Mucosa of descending colon (tissue), 3 donors: ENCODE data around the gene SUCLG1. TPM values are rescaled to one million over a fixed set of nuclear protein-coding genes. Genes with fewer than 3 reads are reported as not detected.

Experiments used
- ATAC-seq: fragments of 200-7000 bp; cut with Tn5 transposase; one replicate; pipeline ENCODE4 v1.9.1; 2020; ENCODE audit warnings: mild to moderate bottlenecking, moderate library complexity
- DNase-seq, 3 donors: peaks; one replicate each; pipeline ENCODE4 v3.0.0-alpha.2; 2020
- H3K36me3 ChIP-seq: fragments of 200-600 bp; one replicate; pipeline ENCODE4 v1.8.0; 2021; ENCODE audit warnings: low read depth, mild to moderate bottlenecking
- H3K4me1 ChIP-seq: fragments of 200-600 bp; one replicate; pipeline ENCODE4 v1.8.0; 2021; ENCODE audit warnings: low read depth, mild to moderate bottlenecking
- H3K4me3 ChIP-seq: fragments of 200-600 bp; one replicate; pipeline ENCODE4 v1.8.0; 2021; ENCODE audit warnings: mild to moderate bottlenecking
- H3K9me3 ChIP-seq: fragments of 200-600 bp; one replicate; pipeline ENCODE4 v1.8.0; 2021; ENCODE audit warnings: mild to moderate bottlenecking
- CTCF ChIP-seq: fragments of 200-600 bp; IDR thresholded peaks from one replicate; pipeline ENCODE4 v1.8.0; 2022; ENCODE audit warnings: antibody characterized with exemption, mild to moderate bottlenecking
- intact Hi-C, 2 donors: fragments of 100-400 bp; cut with DNase I in 1 of 2; cut with micrococcal nuclease in 1 of 2; formaldehyde crosslinking; loops; one replicate each; pipeline versions ENCODE4 v1.11.0 to v1.11.1; 2022; cut with DNase I, micrococcal nuclease
- total RNA-seq, 3 donors: library from RNA; stranded (reverse); fragmentation: NEBNext Ultra II Directional in 2 of 3; extraction: Animal tissue kit (Norgen Biotek cat#: 25700) in 2 of 3; gene quantifications; one replicate each; pipeline versions ENCODE4 v1.2.1 to v1.2.4, GENCODE V29; 2021 to 2023
- donor health status: DM: no; HTN: no; CAD: no; lungs with moderate emphysema.
- donor health status: DM: no; HTN: no; CAD: no.
- donor health status: DM: no; HTN: yes; CAD: no.

Gene SUCLG1
- total RNA-seq, 3 donors from 2014 or later: 130 to 202 (median 195) TPM

DNA sequence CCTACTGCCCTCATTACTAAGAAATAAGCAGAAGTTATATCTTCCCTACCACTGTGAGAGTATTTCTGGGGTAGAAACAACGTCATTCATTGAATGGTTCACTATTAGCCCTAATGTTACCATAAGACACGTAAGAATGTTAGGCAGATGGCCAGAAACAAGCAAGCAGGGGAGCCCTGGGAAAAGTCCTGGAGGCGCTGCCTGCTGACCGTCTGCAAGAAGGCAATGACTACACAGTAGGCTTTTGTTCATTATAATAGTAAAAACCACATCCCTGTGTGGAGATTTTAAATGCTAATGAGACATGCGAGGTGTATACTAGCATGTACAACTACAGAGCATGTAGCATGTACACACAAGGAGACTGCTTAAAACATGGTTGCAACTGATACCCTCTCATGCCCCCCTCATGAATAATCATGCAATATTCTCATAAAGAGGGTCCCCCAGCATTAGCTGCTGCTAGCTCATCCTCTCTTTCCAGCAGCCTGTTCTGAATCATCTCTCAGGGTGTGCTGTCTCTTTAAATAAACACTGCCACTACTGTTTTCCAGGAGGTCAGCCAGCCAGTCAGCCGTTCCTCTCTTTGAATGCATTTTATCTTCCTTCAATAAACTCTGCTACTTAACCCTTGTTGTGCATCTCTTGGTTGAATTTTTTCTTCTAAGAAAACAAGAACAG is 23.6 kb downstream of the SUCLG1 start:
- H3K9me3 ChIP-seq: no peaks in the 10 kb centered on the region
- no peak overlapping the region for H3K4me3 ChIP-seq
- no peak for TF ChIP-seq CTCF
- intact Hi-C loops: no loop called here
- peak in 1 of 3 donors; percentile 14 for DNase-seq
- ATAC-seq: peak; percentile 21
- H3K36me3 ChIP-seq: peaks cover 4% of the 10 kb centered on the region
- no peaks in the 10 kb centered on the region for H3K4me1 ChIP-seq

DNA sequence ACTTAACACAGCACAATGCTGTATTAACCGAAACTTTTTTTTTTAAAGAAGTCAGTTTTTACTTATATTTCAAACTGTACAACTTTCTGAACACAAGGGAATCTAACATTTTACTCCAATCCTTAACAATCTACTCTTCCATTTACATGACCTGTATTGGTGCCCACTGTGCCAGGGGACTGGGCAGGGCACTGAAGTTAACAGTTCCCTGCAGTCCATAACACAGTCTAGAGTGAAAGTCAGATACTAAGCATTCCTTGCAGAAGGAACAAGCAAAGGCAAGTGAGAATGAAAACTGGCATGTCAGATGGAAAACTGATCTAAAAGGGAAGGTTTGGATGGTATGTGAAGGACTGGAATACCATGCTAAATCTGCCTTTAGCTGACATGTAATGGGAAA is 29.8 kb downstream of the SUCLG1 start:
- TF ChIP-seq CTCF: no peak
- intact Hi-C loops: no loop called here
- peaks cover 11% of the 10 kb centered on the region for H3K36me3 ChIP-seq
- H3K4me1 ChIP-seq: no peaks in the 10 kb centered on the region
- DNase-seq (no peak), ATAC-seq (no peak)
- no peaks in the 10 kb centered on the region for H3K9me3 ChIP-seq
- H3K4me3 ChIP-seq: no peak overlapping the region

- peaks cover 17% of the 10 kb centered on the region for H3K36me3 ChIP-seq
- no peak for ATAC-seq
These were observed 31.6 kb downstream of the SUCLG1 start for GRCh38 chr2:84427235-84428138.

DNA sequence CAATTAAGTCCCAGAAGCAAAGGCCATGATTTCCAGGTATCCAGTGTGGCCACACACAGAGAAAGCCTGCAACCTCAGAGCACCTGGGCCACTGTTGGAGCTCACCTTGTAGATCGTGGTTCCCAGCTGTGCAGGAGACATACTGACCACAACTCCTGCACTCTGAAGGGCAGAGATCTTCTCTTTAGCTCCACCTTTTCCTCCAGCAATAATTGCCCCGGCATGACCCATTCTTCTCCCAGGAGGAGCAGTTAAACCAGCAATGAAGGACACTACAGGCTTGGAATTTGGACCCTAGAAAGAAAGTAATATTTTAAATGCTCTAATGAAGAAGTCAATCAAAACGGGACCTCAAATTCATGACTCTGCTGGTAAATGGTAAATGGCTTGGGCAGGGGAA is 33.8 kb downstream of the SUCLG1 start:
- Histone ChIP-seq H3K4me3 (no peak overlapping the region), H3K4me1 (no peaks in the 10 kb centered on the region), H3K36me3 (peaks cover 13% of the 10 kb centered on the region), H3K9me3 (no peaks in the 10 kb centered on the region)
- ATAC-seq: no peak
- TF ChIP-seq CTCF: no peak
- no peak for DNase-seq
- intact Hi-C loops: no loop called here

More at GRCh38 chr2:84427235-84428138, 31.6 kb downstream of the SUCLG1 start:
- intact Hi-C loops: loop anchor here in 1 of 2 donors (2.0 kb wide), 1 partner anchor 13 kb away; no protein-coding TSS in a partner anchor
- no peak overlapping the region for H3K4me3 ChIP-seq
- DNase-seq: no peak
- TF ChIP-seq CTCF: no peak
- no peaks in the 10 kb centered on the region for H3K4me1 ChIP-seq
- H3K9me3 ChIP-seq: no peaks in the 10 kb centered on the region

GRCh38 chr2:84424152-84424551 is 34.9 kb downstream of the SUCLG1 start:
- H3K4me3 ChIP-seq: no peak overlapping the region
- no peaks in the 10 kb centered on the region for H3K9me3 ChIP-seq
- TF ChIP-seq CTCF: no peak
- ATAC-seq (no peak), DNase-seq (no peak)
- peaks cover 13% of the 10 kb centered on the region for H3K36me3 ChIP-seq
- H3K4me1 ChIP-seq: no peaks in the 10 kb centered on the region
- intact Hi-C loops: no loop called here
